GM12872 (cell line): ENCODE results near the gene NEK8.

ENCODE experiments used
- CTCF ChIP-seq: IDR thresholded peaks from 3 replicates; pipeline ENCODE4 v1.5.1; 2011; ENCODE audit warnings: low read depth, mild to moderate bottlenecking, low read length, moderate library complexity; ENCODE audit not compliant: insufficient read depth

NEK8 gene

GRCh38 chr17:28724500-28725165, 4.0 kb upstream of the NEK8 start:
- no peak for TF ChIP-seq CTCF

- peak; percentile 41; the same call in 1 of the 3 replicates for TF ChIP-seq CTCF
Measured at GRCh38 chr17:28725166-28725659, 3.4 kb upstream of the NEK8 start.

- TF ChIP-seq CTCF = no peak
Measured at GRCh38 chr17:28725660-28726225, 2.8 kb upstream of the NEK8 start.

DNA sequence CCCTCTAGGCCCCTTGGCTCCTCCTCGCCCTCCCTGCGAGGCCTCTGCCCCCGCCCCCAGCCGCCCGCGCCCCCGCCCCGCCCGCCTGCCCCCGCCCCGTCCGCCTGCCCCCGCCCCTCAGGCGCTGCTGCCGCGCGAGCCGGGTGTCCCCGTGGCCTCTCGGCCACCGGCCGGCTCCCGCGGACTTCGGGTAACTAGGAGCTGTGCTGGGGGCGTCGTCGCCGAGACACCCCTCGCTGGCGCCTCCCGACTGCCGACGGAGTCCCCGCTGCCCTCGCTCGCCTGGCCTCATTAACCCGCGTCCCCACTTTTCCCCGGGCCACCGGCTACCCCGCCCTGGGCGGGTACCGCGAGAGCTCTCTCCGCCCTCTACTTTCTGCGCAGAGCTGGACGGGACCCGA, 2.4 kb upstream of the NEK8 start, which contains the start of gene TLCD1:
TLCD1 (minus strand) TSS at position 8 of the 401 bp plus-strand sequence. CDS start 136 bp downstream, outside the sequence.
- no peak for TF ChIP-seq CTCF

DNA sequence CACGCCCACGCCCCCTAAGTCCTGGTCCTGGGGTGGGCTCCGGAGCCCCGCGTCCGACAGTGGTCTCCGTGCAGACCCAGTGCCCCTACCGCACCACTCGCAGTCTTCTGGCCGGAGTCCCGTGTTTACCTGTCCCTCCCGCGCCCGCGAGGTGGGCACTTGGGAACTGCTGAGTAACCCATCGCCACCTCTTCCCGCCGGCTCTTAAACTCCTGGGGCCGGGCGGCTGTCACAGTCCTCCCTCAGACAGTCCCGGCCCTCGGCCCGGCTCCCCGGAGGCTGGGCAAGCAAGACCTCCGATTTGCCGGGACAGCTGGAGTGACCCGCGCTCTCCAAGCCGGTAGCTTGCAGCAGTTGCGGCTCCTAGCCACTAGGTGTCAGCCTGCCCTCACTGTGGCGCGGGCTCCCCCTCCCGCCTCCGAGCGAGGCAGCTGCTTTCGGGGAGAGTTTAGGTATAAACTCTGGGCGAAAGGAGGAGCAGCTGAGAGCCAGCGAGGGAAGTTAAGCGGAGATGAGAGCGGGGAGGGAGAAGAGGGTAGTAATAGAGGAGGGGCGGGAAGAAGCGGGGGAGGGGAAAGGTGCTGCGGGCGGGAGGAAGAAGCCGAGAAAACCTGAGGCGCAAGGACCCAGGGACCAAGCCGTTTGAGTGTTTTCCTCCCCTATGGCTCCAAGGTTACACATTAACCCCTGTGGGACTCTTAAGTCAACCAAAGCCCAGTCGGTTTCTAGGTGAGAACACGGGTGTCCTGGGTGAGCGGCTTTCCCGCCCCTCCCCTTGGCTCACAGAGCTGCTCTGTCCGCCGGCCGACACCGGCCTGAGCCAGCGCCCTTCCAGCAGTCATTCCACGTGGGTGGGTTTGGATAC, 1.7 kb upstream of the NEK8 start:
- peak; percentile 97 for TF ChIP-seq CTCF

DNA sequence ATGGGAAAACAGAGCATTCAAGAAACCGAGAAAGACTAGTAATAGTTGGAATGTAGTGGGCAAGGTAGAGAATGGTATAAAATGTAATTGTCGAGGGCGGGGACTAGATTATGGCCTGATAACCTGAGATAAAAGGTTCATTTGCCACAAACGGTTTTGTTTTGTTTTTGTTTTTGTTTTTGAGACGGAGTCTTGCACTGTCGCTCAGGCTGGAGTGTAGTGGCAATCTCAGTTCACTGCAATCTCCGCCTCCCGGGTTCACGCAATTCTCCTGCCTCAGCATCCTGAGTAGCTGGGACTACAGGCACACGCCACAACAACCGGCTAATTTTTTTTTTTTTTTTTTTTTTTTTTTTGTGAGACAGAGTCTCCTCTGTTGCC, 1.4 kb downstream of the NEK8 start:
- TF ChIP-seq CTCF = no peak

DNA sequence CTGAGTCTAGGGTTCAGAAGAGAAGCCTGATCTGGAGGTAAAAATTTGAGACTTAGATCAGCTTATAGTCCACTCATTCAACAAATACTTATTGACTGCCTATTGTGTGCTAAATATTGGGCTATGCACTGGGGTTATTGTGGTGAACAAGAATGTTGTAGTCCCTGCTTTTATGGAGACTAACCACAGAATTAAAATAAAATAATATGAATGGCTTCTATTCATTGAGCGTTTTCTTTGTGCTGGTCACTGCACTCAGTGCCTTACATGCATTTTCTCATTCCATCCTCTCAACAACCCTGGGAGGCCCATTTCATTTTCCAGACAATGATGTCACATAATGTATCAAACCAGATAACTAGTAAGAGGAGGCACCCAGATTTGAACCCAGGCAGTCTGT, 4.8 kb downstream of the NEK8 start:
- no peak for TF ChIP-seq CTCF
